Kidney (tissue), 14 donors: ENCODE results near the gene FOXA3. TPM values are rescaled to one million over a fixed set of nuclear protein-coding genes. Genes with fewer than 3 reads are reported as not detected.

ENCODE experiments used
- DNase-seq, 5 donors: peaks; one replicate each; pipeline ENCODE4 v3.0.0-alpha.2; 2013 to 2020
- FAIRE-seq: peaks from 2 replicates; lab custom pipeline; 2012; peaks lifted over from hg19 to GRCh38; lab: Jason Lieb, UNC
- H3K27ac ChIP-seq, 2 donors: one replicate each; pipeline ENCODE4 v1.7.0; 2013; ENCODE audit warnings: low read depth in 2 of 2, low read length in 2 of 2, inconsistent platforms in 1 of 2
- H3K27me3 ChIP-seq: one replicate; pipeline ENCODE4 v1.7.1; 2013; ENCODE audit warnings: low read length, inconsistent platforms; ENCODE audit not compliant: control insufficient read depth, insufficient read depth
- H3K36me3 ChIP-seq, 3 donors: one replicate each; pipeline versions ENCODE4 v1.7.0 to v1.7.1; 2013; ENCODE audit warnings: low read length in 3 of 3, control low read depth in 1 of 3, inconsistent platforms in 1 of 3; ENCODE audit not compliant: insufficient read depth in 3 of 3, control insufficient read depth in 2 of 3
- H3K4me1 ChIP-seq, 3 donors: one replicate each; pipeline versions ENCODE4 v1.7.0 to v1.7.1; 2013; ENCODE audit warnings: low read length in 3 of 3, inconsistent platforms in 1 of 3, low read depth in 1 of 3; ENCODE audit not compliant: control insufficient read depth in 2 of 3, insufficient read depth in 2 of 3
- H3K4me3 ChIP-seq, 3 donors: one replicate each; pipeline versions ENCODE4 v1.7.0 to v1.8.1; 2013; ENCODE audit warnings: low read length in 3 of 3, control low read depth in 1 of 3, inconsistent platforms in 1 of 3
- H3K9ac ChIP-seq, 3 donors: one replicate each; pipeline versions ENCODE4 v1.7.0 to v1.7.1; 2013; ENCODE audit warnings: low read length in 3 of 3, control low read depth in 1 of 3, inconsistent platforms in 1 of 3
- H3K9me3 ChIP-seq, 3 donors: one replicate each; pipeline versions ENCODE4 v1.7.0 to v1.7.1; 2013; ENCODE audit warnings: low read length in 3 of 3, control low read depth in 1 of 3, inconsistent platforms in 1 of 3; ENCODE audit not compliant: control insufficient read depth in 2 of 3, insufficient read depth in 1 of 3
- intact Hi-C: fragments of 100-400 bp; cut with DNase I; formaldehyde crosslinking; loops from one replicate; pipeline ENCODE4 v1.11.1; 2022
- polyA plus RNA-seq: library from polyadenylated mRNA; stranded (reverse); fragments of 350-450 nt; fragmentation: Illumina TruSeq; extraction: RNeasy Lipid Tissue Mini Kit (QIAGEN cat#74804); gene quantifications from one replicate; pipeline ENCODE4 v1.2.3, GENCODE V29; 2014; ENCODE audit warnings: low read depth, low replicate concordance; ENCODE audit not compliant: insufficient read depth
- total RNA-seq: library from RNA; stranded (reverse); fragmentation: NEBNext Ultra II Directional; extraction: Animal tissue kit (Norgen Biotek cat#: 25700); gene quantifications from one replicate; pipeline ENCODE4 v1.2.1, GENCODE V29; 2021
- TF ChIP-seq, protein P1 (sequence below): IDR thresholded peaks from 3 replicates; pipeline ENCODE4 v1.5.1; 2012; ENCODE audit warnings: mild to moderate bottlenecking, moderate library complexity, borderline replicate concordance; ENCODE audit not compliant: insufficient read depth; ENCODE audit errors: extremely low read depth
- donor health status: control.
- donor health status: control.
- donor health status: control.
- donor health status: control.
- donor health status: control.
- donor health status: DM: yes; HTN: yes; CAD: no.
- donor health status: Normal renal cell carcinoma (clear cell type).

Gene FOXA3
- total and polyA plus RNA-seq, 2 donors from 2014 or later, result 1.8 to 3.7 TPM

DNA sequence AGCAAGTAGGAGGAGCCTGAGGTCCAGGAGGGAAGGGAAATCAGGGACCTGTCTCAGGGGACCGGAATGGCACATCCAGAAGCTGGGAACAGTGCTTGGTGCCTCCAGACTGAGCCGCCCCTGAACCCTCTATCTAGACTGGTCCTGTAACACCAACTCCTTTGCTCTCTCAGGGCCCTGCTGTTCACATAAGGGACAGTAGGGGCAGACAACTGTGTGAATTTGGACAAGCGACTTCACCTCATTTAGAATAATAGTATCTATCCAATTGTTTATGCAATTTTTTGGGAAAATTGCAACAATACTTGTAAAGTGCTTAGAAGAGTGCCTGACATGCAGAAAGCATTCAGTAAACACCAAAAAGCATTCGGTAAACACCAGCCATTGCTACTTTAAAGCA lies 15.2 kb upstream of the FOXA3 start:
- FAIRE-seq, result no peak

DNA sequence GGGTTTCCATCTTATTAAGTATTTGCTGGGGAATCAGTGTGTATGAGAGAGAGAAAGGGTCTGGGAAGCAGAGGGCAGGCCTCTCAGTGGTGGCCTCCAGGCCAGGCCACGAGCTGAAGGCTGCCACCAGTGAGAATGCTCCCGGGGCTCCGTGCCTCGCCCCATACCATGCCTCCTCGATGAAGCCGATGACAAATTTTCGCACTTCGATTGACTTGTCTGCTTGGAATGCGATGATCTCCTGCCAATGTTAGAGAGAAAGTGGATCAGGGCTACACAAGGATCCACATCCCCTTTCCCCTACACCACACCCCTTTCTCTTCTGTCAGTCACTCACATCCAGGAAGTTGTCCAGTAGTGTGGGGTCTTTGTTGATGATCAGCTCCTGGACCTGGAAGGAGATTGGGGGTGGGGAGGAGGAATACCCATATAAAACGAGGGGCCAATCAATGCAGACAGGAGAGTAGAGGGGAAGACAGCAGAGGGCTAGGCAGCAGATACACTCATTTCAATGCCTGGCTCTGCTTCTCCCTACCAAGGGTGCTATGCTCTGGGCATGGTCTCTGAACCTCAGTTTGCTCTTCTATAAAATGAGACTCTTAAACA lies 11.9 kb upstream of the FOXA3 start:
- no peaks in the 10 kb centered on the region for H3K27me3 ChIP-seq
- TF ChIP-seq, protein P1, sequence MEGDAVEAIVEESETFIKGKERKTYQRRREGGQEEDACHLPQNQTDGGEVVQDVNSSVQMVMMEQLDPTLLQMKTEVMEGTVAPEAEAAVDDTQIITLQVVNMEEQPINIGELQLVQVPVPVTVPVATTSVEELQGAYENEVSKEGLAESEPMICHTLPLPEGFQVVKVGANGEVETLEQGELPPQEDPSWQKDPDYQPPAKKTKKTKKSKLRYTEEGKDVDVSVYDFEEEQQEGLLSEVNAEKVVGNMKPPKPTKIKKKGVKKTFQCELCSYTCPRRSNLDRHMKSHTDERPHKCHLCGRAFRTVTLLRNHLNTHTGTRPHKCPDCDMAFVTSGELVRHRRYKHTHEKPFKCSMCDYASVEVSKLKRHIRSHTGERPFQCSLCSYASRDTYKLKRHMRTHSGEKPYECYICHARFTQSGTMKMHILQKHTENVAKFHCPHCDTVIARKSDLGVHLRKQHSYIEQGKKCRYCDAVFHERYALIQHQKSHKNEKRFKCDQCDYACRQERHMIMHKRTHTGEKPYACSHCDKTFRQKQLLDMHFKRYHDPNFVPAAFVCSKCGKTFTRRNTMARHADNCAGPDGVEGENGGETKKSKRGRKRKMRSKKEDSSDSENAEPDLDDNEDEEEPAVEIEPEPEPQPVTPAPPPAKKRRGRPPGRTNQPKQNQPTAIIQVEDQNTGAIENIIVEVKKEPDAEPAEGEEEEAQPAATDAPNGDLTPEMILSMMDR, result no peak
- H3K36me3 ChIP-seq, result peaks cover 12 to 49% (median 23%) of the 10 kb centered on the region in 3 donors
- no peak overlapping the region for H3K27ac ChIP-seq
- intact Hi-C loops, result no loop called here
- no peaks in the 10 kb centered on the region for H3K9me3 ChIP-seq
- no peak for FAIRE-seq
- H3K4me1 ChIP-seq, result no peaks in the 10 kb centered on the region
- H3K9ac ChIP-seq, result no peak overlapping the region
- H3K4me3 ChIP-seq, result no peak overlapping the region
- DNase-seq, result no peak

More for the DNA sequence above, 15.2 kb upstream of the FOXA3 start:
- Histone ChIP-seq H3K9me3 (no peaks in the 10 kb centered on the region), H3K9ac (no peak overlapping the region), H3K27ac (no peak overlapping the region), H3K4me3 (no peak overlapping the region), H3K36me3 (peaks cover 15 to 53% (median 32%) of the 10 kb centered on the region in 3 donors), H3K4me1 (no peaks in the 10 kb centered on the region), H3K27me3 (no peaks in the 10 kb centered on the region)
- TF ChIP-seq, protein P1, result no peak
- intact Hi-C loops, result no loop called here
- no peak for DNase-seq

- intact Hi-C loops, result no loop called here
- FAIRE-seq, result no peak
- Histone ChIP-seq H3K27me3 (no peaks in the 10 kb centered on the region), H3K9ac (no peak overlapping the region), H3K9me3 (no peaks in the 10 kb centered on the region), H3K36me3 (peaks cover 12 to 44% (median 17%) of the 10 kb centered on the region in 3 donors), H3K4me3 (no peak overlapping the region), H3K4me1 (no peaks in the 10 kb centered on the region), H3K27ac (no peak overlapping the region)
- DNase-seq, result no peak
- TF ChIP-seq, protein P1, result no peak
These were observed 11.1 kb upstream of the FOXA3 start for GRCh38 chr19:45852983-45853382.
